Kidney (tissue), 14 donors: ENCODE data around the gene NMRAL1. TPM values are rescaled to one million over a fixed set of nuclear protein-coding genes. Genes with fewer than 3 reads are reported as not detected.

ENCODE experiments used
- DNase-seq, 5 donors: peaks; one replicate each; pipeline ENCODE4 v3.0.0-alpha.2; 2013 to 2020
- FAIRE-seq: peaks from 2 replicates; lab custom pipeline; 2012; peaks lifted over from hg19 to GRCh38; lab: Jason Lieb, UNC
- H3K27ac ChIP-seq, 2 donors: one replicate each; pipeline ENCODE4 v1.7.0; 2013; ENCODE audit warnings: low read depth in 2 of 2, low read length in 2 of 2, inconsistent platforms in 1 of 2
- H3K27me3 ChIP-seq: one replicate; pipeline ENCODE4 v1.7.1; 2013; ENCODE audit warnings: low read length, inconsistent platforms; ENCODE audit not compliant: control insufficient read depth, insufficient read depth
- H3K36me3 ChIP-seq, 3 donors: one replicate each; pipeline versions ENCODE4 v1.7.0 to v1.7.1; 2013; ENCODE audit warnings: low read length in 3 of 3, control low read depth in 1 of 3, inconsistent platforms in 1 of 3; ENCODE audit not compliant: insufficient read depth in 3 of 3, control insufficient read depth in 2 of 3
- H3K4me1 ChIP-seq, 3 donors: one replicate each; pipeline versions ENCODE4 v1.7.0 to v1.7.1; 2013; ENCODE audit warnings: low read length in 3 of 3, inconsistent platforms in 1 of 3, low read depth in 1 of 3; ENCODE audit not compliant: control insufficient read depth in 2 of 3, insufficient read depth in 2 of 3
- H3K4me3 ChIP-seq, 3 donors: one replicate each; pipeline versions ENCODE4 v1.7.0 to v1.8.1; 2013; ENCODE audit warnings: low read length in 3 of 3, control low read depth in 1 of 3, inconsistent platforms in 1 of 3
- H3K9ac ChIP-seq, 3 donors: one replicate each; pipeline versions ENCODE4 v1.7.0 to v1.7.1; 2013; ENCODE audit warnings: low read length in 3 of 3, control low read depth in 1 of 3, inconsistent platforms in 1 of 3
- H3K9me3 ChIP-seq, 3 donors: one replicate each; pipeline versions ENCODE4 v1.7.0 to v1.7.1; 2013; ENCODE audit warnings: low read length in 3 of 3, control low read depth in 1 of 3, inconsistent platforms in 1 of 3; ENCODE audit not compliant: control insufficient read depth in 2 of 3, insufficient read depth in 1 of 3
- intact Hi-C: fragments of 100-400 bp; cut with DNase I; formaldehyde crosslinking; loops from one replicate; pipeline ENCODE4 v1.11.1; 2022
- polyA plus RNA-seq: library from polyadenylated mRNA; stranded (reverse); fragments of 350-450 nt; fragmentation: Illumina TruSeq; extraction: RNeasy Lipid Tissue Mini Kit (QIAGEN cat#74804); gene quantifications from one replicate; pipeline ENCODE4 v1.2.3, GENCODE V29; 2014; ENCODE audit warnings: low read depth, low replicate concordance; ENCODE audit not compliant: insufficient read depth
- total RNA-seq: library from RNA; stranded (reverse); fragmentation: NEBNext Ultra II Directional; extraction: Animal tissue kit (Norgen Biotek cat#: 25700); gene quantifications from one replicate; pipeline ENCODE4 v1.2.1, GENCODE V29; 2021
- TF ChIP-seq, protein P1 (sequence below): IDR thresholded peaks from 3 replicates; pipeline ENCODE4 v1.5.1; 2012; ENCODE audit warnings: mild to moderate bottlenecking, moderate library complexity, borderline replicate concordance; ENCODE audit not compliant: insufficient read depth; ENCODE audit errors: extremely low read depth
- donor health status: control.
- donor health status: control.
- donor health status: control.
- donor health status: control.
- donor health status: control.
- donor health status: DM: yes; HTN: yes; CAD: no.
- donor health status: Normal renal cell carcinoma (clear cell type).

NMRAL1 gene
- total and polyA plus RNA-seq, 2 donors from 2014 or later, result 54.9 to 94.1 TPM

DNA sequence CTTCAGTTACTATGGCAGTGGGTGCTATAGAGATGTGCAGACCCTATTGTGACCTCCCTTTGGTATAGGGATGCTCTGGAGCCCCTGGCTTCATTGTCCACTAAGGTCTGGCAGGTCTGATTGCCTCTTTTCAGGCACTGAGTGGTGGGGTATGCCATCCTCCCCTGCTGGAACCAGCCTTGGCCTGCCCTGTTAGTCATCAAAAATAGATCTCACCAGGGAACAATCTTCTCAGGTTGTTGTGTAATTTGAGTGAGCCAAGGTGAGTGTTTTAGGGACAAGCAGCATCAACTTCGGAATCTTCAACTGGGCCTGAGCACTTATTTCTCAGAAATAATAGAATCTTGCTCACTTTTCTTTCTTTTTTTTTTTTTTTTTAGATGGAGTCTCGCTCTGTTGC lies 21.3 kb upstream of the NMRAL1 start:
- Histone ChIP-seq H3K9me3 (no peaks in the 10 kb centered on the region), H3K27ac (no peak overlapping the region), H3K36me3 (peaks cover 0 to 4% (median 0%) of the 10 kb centered on the region in 3 donors), H3K27me3 (no peaks in the 10 kb centered on the region), H3K9ac (no peak overlapping the region), H3K4me1 (peaks cover 0 to 34% (median 30%) of the 10 kb centered on the region in 3 donors), H3K4me3 (no peak overlapping the region)
- TF ChIP-seq, protein P1, sequence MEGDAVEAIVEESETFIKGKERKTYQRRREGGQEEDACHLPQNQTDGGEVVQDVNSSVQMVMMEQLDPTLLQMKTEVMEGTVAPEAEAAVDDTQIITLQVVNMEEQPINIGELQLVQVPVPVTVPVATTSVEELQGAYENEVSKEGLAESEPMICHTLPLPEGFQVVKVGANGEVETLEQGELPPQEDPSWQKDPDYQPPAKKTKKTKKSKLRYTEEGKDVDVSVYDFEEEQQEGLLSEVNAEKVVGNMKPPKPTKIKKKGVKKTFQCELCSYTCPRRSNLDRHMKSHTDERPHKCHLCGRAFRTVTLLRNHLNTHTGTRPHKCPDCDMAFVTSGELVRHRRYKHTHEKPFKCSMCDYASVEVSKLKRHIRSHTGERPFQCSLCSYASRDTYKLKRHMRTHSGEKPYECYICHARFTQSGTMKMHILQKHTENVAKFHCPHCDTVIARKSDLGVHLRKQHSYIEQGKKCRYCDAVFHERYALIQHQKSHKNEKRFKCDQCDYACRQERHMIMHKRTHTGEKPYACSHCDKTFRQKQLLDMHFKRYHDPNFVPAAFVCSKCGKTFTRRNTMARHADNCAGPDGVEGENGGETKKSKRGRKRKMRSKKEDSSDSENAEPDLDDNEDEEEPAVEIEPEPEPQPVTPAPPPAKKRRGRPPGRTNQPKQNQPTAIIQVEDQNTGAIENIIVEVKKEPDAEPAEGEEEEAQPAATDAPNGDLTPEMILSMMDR, result no peak
- no peak for FAIRE-seq
- intact Hi-C loops, result no loop called here
- no peak for DNase-seq

DNA sequence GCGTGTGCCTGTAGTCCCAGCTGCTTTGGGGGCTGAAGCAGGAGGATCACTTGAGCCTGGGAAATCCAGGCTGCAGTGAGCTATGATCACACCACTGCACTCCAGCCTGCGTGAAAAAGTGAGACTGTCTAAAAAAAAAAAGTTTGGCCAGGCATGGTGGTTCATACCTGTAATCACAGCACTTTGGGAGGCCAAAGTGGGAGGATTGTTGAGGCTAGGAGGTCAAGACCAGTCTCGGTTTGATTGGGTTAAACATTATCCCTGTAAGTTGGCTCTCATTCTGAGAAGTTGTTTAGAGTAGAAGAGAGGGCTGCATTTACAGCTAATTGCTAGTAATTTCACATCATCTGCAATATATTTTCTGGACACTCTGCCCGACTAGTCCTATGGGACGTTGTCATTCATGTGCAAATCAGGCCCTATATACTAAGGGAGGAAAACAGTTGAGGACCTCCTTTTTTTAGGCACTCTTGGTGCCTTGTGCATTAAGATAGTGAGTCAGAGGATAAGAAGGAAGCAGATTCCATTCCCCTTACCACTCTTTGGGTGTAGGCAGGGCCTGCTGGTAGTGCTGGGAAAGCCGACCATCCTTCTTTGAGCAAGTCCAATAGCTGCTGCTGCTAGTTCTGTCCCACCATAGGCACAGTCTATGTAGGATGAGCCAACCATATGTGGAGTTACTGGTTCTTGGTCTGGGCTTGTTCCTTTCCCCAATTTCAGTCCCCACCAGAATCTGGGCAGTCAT lies 20.5 kb upstream of the NMRAL1 start:
- peaks cover 0 to 26% (median 22%) of the 10 kb centered on the region in 3 donors for H3K4me1 ChIP-seq
- no peak overlapping the region for H3K27ac ChIP-seq
- no peak overlapping the region for H3K4me3 ChIP-seq
- DNase-seq (no peak), FAIRE-seq (no peak)
- peaks cover 0 to 4% (median 0%) of the 10 kb centered on the region in 3 donors for H3K36me3 ChIP-seq
- intact Hi-C loops, result no loop called here
- no peak overlapping the region for H3K9ac ChIP-seq
- no peaks in the 10 kb centered on the region for H3K27me3 ChIP-seq
- TF ChIP-seq, protein P1, result no peak
- no peaks in the 10 kb centered on the region for H3K9me3 ChIP-seq

DNA sequence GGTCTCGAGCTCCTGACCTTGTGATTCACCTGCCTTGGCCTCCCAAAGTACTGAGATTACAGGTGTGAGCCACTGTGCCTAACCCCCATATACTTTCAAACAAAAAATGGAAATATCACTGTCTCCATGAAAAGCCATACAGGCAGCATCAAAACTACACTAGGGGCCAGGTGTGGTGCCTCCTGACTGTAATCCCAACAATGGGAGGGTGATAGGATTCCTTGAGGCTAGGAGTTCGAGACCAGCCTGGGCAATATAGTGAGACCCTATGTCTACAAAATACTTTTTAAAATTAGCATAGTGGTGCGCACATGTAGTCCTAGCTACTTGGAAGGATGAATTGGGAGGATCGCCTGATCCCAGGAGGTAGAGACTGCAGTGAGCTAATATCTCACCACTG lies 17.5 kb upstream of the NMRAL1 start:
- Histone ChIP-seq H3K36me3 (peaks cover 0 to 4% (median 0%) of the 10 kb centered on the region in 3 donors), H3K4me1 (peaks cover 0 to 23% (median 12%) of the 10 kb centered on the region in 3 donors), H3K4me3 (no peak overlapping the region), H3K27me3 (no peaks in the 10 kb centered on the region), H3K27ac (no peak overlapping the region), H3K9ac (no peak overlapping the region), H3K9me3 (no peaks in the 10 kb centered on the region)
- intact Hi-C loops, result no loop called here
- FAIRE-seq (no peak), DNase-seq (no peak)
- TF ChIP-seq, protein P1, result no peak
